Measurements from ENCODE around the gene KRTAP10-6.

DNA sequence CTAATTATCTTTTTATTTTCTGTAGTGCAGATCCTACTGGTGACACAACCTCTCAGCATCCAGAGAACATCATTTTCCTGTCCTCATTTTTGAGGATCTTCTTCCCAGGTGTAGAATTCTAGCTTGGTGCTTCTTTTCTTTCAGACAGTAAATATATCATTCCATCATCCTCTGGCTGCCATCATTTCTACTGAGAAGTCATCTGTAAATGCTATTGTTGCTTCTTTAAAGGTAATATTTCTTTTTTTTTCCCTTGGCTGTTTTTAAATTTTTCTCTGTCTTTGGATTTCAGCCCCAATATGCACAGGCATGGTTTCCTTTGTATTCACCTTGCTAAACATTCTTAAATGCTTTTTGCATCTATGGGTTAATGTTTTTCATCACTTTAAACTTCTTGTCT is 31.3 kb upstream of the KRTAP10-6 start:
- no peak for TF ChIP-seq EZH2phosphoT487 (IDR thresholded peaks at IDR 0.05; ENCODE audit: borderline replicate concordance, low read depth, low read length)
- TF ChIP-seq, protein P1, sequence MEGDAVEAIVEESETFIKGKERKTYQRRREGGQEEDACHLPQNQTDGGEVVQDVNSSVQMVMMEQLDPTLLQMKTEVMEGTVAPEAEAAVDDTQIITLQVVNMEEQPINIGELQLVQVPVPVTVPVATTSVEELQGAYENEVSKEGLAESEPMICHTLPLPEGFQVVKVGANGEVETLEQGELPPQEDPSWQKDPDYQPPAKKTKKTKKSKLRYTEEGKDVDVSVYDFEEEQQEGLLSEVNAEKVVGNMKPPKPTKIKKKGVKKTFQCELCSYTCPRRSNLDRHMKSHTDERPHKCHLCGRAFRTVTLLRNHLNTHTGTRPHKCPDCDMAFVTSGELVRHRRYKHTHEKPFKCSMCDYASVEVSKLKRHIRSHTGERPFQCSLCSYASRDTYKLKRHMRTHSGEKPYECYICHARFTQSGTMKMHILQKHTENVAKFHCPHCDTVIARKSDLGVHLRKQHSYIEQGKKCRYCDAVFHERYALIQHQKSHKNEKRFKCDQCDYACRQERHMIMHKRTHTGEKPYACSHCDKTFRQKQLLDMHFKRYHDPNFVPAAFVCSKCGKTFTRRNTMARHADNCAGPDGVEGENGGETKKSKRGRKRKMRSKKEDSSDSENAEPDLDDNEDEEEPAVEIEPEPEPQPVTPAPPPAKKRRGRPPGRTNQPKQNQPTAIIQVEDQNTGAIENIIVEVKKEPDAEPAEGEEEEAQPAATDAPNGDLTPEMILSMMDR (conservative IDR thresholded peaks at IDR 0.05; ENCODE audit: low read length), result no peak

Measured in OCI-LY7 (cell line).